HUES6 (cell line): Measurements from ENCODE around the gene CAPN8.

ENCODE experiments used
- H3K27ac ChIP-seq: 2 replicates; pipeline ENCODE4 v1.7.0; 2013; ENCODE audit warnings: low read depth, mild to moderate bottlenecking, low read length, inconsistent platforms
- H3K27me3 ChIP-seq: 2 replicates; pipeline ENCODE4 v1.6.1; 2013; ENCODE audit warnings: low read length; ENCODE audit not compliant: control insufficient read depth, insufficient read depth
- H3K36me3 ChIP-seq: 2 replicates; pipeline ENCODE4 v1.6.1; 2013; ENCODE audit warnings: low read length; ENCODE audit not compliant: control insufficient read depth, insufficient read depth
- H3K4me1 ChIP-seq: 2 replicates; pipeline ENCODE4 v1.6.1; 2013; ENCODE audit warnings: low read length; ENCODE audit not compliant: control insufficient read depth, insufficient read depth
- H3K4me3 ChIP-seq: 2 replicates; pipeline ENCODE4 v1.5.1; 2013; ENCODE audit warnings: low read depth, low read length
- H3K9ac ChIP-seq: one replicate; pipeline ENCODE4 v1.6.1; 2013; ENCODE audit warnings: mild to moderate bottlenecking, low read length
- H3K9me3 ChIP-seq: 2 replicates; pipeline ENCODE4 v1.6.1; 2013; ENCODE audit warnings: low read depth, low read length; ENCODE audit not compliant: control insufficient read depth, insufficient read depth

The CAPN8 gene

GRCh38 chr1:223609977-223610376, 55.5 kb downstream of the CAPN8 start:
- Histone ChIP-seq H3K9ac (no peak overlapping the region), H3K9me3 (peaks cover 4% of the 10 kb centered on the region; the same call in 1 of the 2 replicates), H3K27ac (no peak overlapping the region), H3K4me3 (no peak overlapping the region), H3K4me1 (no peaks in the 10 kb centered on the region), H3K36me3 (no peaks in the 10 kb centered on the region), H3K27me3 (no peaks in the 10 kb centered on the region; the same call in 1 of the 2 replicates)

GRCh38 chr1:223609066-223609465, 56.4 kb downstream of the CAPN8 start:
- H3K27me3 ChIP-seq, result no peaks in the 10 kb centered on the region
- H3K9ac ChIP-seq, result no peak overlapping the region
- H3K9me3 ChIP-seq, result peaks cover 4% of the 10 kb centered on the region; the same call in 1 of the 2 replicates
- H3K36me3 ChIP-seq, result no peaks in the 10 kb centered on the region
- no peak overlapping the region for H3K27ac ChIP-seq
- H3K4me3 ChIP-seq, result no peak overlapping the region
- no peaks in the 10 kb centered on the region for H3K4me1 ChIP-seq

GRCh38 chr1:223558512-223558911, 107.0 kb downstream of the CAPN8 start:
- Histone ChIP-seq H3K4me1 (no peaks in the 10 kb centered on the region), H3K27ac (no peak overlapping the region), H3K9me3 (no peaks in the 10 kb centered on the region), H3K36me3 (no peaks in the 10 kb centered on the region), H3K27me3 (no peaks in the 10 kb centered on the region), H3K4me3 (no peak overlapping the region), H3K9ac (no peak overlapping the region)

GRCh38 chr1:223557130-223557475, 108.4 kb downstream of the CAPN8 start:
- Histone ChIP-seq H3K36me3 (no peaks in the 10 kb centered on the region), H3K27me3 (no peaks in the 10 kb centered on the region), H3K27ac (no peak overlapping the region), H3K9me3 (no peaks in the 10 kb centered on the region), H3K4me3 (no peak overlapping the region), H3K4me1 (no peaks in the 10 kb centered on the region), H3K9ac (no peak overlapping the region)

DNA sequence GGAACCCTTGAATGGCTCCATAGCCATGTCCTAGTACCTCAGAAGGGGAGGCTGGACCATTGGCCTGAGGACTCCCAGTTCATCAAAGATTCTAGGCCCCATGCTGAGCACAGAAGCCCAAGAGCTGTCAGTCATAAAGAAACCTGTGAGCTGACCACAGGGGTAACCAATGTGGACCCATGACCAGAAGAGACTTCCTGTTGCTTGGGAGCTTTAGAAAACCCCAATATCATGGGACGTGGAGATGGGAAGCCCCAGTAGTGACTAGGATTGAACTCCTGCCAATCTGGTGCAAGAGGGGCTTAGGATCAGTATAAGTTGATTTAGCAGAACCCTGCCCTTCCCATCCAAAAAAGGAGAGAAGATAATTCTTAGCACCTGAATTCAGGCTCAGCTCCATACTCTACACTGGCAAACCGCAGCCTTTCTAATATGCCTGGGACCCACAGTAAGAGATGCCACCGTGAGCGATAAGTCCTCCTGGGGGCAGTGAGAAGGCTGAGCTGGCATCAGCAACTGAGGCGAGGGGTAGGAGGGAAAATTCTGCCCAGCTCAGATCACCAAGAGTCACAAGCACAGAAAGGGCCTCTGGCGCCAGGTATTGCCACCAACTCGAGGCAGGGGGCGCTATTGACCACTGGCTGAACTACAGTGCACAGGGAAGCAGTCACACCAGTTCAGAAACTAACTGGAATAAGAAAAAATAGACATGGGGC, 108.9 kb downstream of the CAPN8 start:
- Histone ChIP-seq H3K4me3 (no peak overlapping the region), H3K27me3 (no peaks in the 10 kb centered on the region), H3K9me3 (no peaks in the 10 kb centered on the region), H3K36me3 (no peaks in the 10 kb centered on the region), H3K4me1 (no peaks in the 10 kb centered on the region; the same call in 1 of the 2 replicates), H3K9ac (no peak overlapping the region), H3K27ac (no peak overlapping the region)

- no peak overlapping the region for H3K9ac ChIP-seq
- H3K4me1 ChIP-seq, result no peaks in the 10 kb centered on the region; the same call in 1 of the 2 replicates
- no peak overlapping the region for H3K4me3 ChIP-seq
- H3K9me3 ChIP-seq, result no peaks in the 10 kb centered on the region
- H3K27ac ChIP-seq, result no peak overlapping the region
- no peaks in the 10 kb centered on the region for H3K36me3 ChIP-seq
- H3K27me3 ChIP-seq, result no peaks in the 10 kb centered on the region
Observed at GRCh38 chr1:223553957-223554356, 111.5 kb downstream of the CAPN8 start.

- no peaks in the 10 kb centered on the region for H3K36me3 ChIP-seq
- no peak overlapping the region for H3K27ac ChIP-seq
- H3K9me3 ChIP-seq, result no peaks in the 10 kb centered on the region
- no peak overlapping the region for H3K9ac ChIP-seq
- H3K27me3 ChIP-seq, result no peaks in the 10 kb centered on the region
- no peak overlapping the region for H3K4me3 ChIP-seq
- no peaks in the 10 kb centered on the region; the same call in 1 of the 2 replicates for H3K4me1 ChIP-seq
Observed at GRCh38 chr1:223551610-223552009, 113.9 kb downstream of the CAPN8 start.

DNA sequence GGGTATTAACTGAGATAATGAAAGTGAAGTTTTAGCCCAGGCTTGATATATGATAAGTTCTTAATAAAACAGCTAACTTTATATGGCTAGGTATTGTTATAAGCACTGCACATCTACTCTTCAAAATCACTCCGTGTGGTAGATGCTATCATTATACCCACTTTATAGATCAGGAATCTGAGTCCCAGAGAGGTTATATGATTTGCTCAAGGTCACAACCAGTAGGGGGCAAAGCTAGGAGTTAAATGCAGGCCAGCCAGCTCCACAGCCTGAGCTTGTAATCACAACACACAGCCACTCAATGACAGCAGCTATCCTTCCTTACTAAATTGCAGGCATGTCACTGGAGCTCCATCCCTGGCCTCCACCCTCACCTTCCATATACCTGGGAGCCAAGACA, 115.8 kb downstream of the CAPN8 start:
- H3K4me3 ChIP-seq, result no peak overlapping the region
- no peak overlapping the region for H3K27ac ChIP-seq
- H3K9ac ChIP-seq, result no peak overlapping the region
- H3K36me3 ChIP-seq, result no peaks in the 10 kb centered on the region
- no peaks in the 10 kb centered on the region; the same call in 1 of the 2 replicates for H3K4me1 ChIP-seq
- no peaks in the 10 kb centered on the region for H3K9me3 ChIP-seq
- no peaks in the 10 kb centered on the region for H3K27me3 ChIP-seq

- H3K4me3 ChIP-seq, result no peak overlapping the region
Observed at GRCh38 chr1:223547316-223548114, 118.0 kb downstream of the CAPN8 start.

GRCh38 chr1:223545343-223545742, 120.2 kb downstream of the CAPN8 start:
- Histone ChIP-seq H3K27ac (no peak overlapping the region), H3K9me3 (no peaks in the 10 kb centered on the region), H3K4me3 (no peak overlapping the region), H3K9ac (no peak overlapping the region), H3K27me3 (no peaks in the 10 kb centered on the region), H3K4me1 (no peaks in the 10 kb centered on the region; the same call in 1 of the 2 replicates), H3K36me3 (no peaks in the 10 kb centered on the region)

More at GRCh38 chr1:223547316-223548114, 118.0 kb downstream of the CAPN8 start:
- no peaks in the 10 kb centered on the region for H3K9me3 ChIP-seq
- no peaks in the 10 kb centered on the region; the same call in 1 of the 2 replicates for H3K4me1 ChIP-seq
- no peak overlapping the region for H3K27ac ChIP-seq
- H3K9ac ChIP-seq, result no peak overlapping the region
- H3K27me3 ChIP-seq, result no peaks in the 10 kb centered on the region
- no peaks in the 10 kb centered on the region for H3K36me3 ChIP-seq

GRCh38 chr1:223543560-223543959, 121.9 kb downstream of the CAPN8 start:
- no peaks in the 10 kb centered on the region for H3K9me3 ChIP-seq
- no peaks in the 10 kb centered on the region for H3K4me1 ChIP-seq
- no peaks in the 10 kb centered on the region for H3K27me3 ChIP-seq
- H3K27ac ChIP-seq, result no peak overlapping the region
- no peak overlapping the region for H3K4me3 ChIP-seq
- no peak overlapping the region for H3K9ac ChIP-seq
- H3K36me3 ChIP-seq, result no peaks in the 10 kb centered on the region
